H9 (cell line): ENCODE results near the gene STARD8. TPM values are rescaled to one million over a fixed set of nuclear protein-coding genes. Genes with fewer than 3 reads are reported as not detected.

Experiments used
- DNase-seq: peaks from one replicate; pipeline ENCODE4 v3.0.0-alpha.2; 2017
- H2AFZ ChIP-seq: one replicate; pipeline ENCODE4 v1.6.1; 2013; ENCODE audit warnings: mild to moderate bottlenecking, low read length, control low read depth, moderate library complexity
- H2AK5ac ChIP-seq: 2 replicates; pipeline ENCODE4 v1.6.1; 2013; ENCODE audit warnings: low read length, control low read depth, mixed read lengths; ENCODE audit not compliant: insufficient read length
- H2BK120ac ChIP-seq: one replicate; pipeline ENCODE4 v1.6.1; 2013; ENCODE audit warnings: low read depth, mild to moderate bottlenecking, low read length, control low read depth, inconsistent platforms; ENCODE audit not compliant: poor library complexity, severe bottlenecking
- H2BK12ac ChIP-seq: 2 replicates; pipeline ENCODE4 v1.6.1; 2013; ENCODE audit warnings: low read length, control low read depth, mixed read lengths, low read depth; ENCODE audit not compliant: insufficient read length
- H2BK15ac ChIP-seq: 2 replicates; pipeline ENCODE4 v1.6.1; 2013; ENCODE audit warnings: low read depth, low read length, control low read depth
- H2BK20ac ChIP-seq: one replicate; pipeline ENCODE4 v1.6.1; 2013; ENCODE audit warnings: low read depth, mild to moderate bottlenecking, low read length, control low read depth, inconsistent platforms; ENCODE audit not compliant: poor library complexity, severe bottlenecking
- H2BK5ac ChIP-seq: 2 replicates; pipeline ENCODE4 v1.6.1; 2013; ENCODE audit warnings: low read length, control low read depth, mixed read lengths; ENCODE audit not compliant: insufficient read length
- H3K14ac ChIP-seq: 2 replicates; pipeline ENCODE4 v1.6.1; 2013; ENCODE audit warnings: low read length, control low read depth; ENCODE audit not compliant: insufficient read depth
- H3K18ac ChIP-seq: 2 replicates; pipeline ENCODE4 v1.6.1; 2013; ENCODE audit warnings: low read depth, mild to moderate bottlenecking, mixed read lengths, low read length, control low read depth; ENCODE audit not compliant: insufficient read length
- H3K23ac ChIP-seq: 2 replicates; pipeline ENCODE4 v1.6.1; 2013; ENCODE audit warnings: low read length, control low read depth, mixed read lengths, low read depth; ENCODE audit not compliant: insufficient read length
- H3K23me2 ChIP-seq: 2 replicates; pipeline ENCODE4 v1.6.1; 2013; ENCODE audit warnings: low read depth, mild to moderate bottlenecking, mixed read lengths, low read length, control low read depth; ENCODE audit not compliant: insufficient read length, poor library complexity, severe bottlenecking
- H3K27ac ChIP-seq: 2 replicates; pipeline ENCODE4 v1.5.1; 2013; ENCODE audit warnings: low read length, control low read depth, mixed read lengths, low read depth; ENCODE audit not compliant: insufficient read length
- H3K27me3 ChIP-seq: 2 replicates; pipeline ENCODE4 v1.6.1; 2013; ENCODE audit warnings: low read length, control low read depth, inconsistent platforms; ENCODE audit not compliant: insufficient read depth
- H3K4ac ChIP-seq: 2 replicates; pipeline ENCODE4 v1.6.1; 2013; ENCODE audit warnings: low read depth, mild to moderate bottlenecking, control low read depth, inconsistent platforms, low read length, moderate library complexity
- H3K4me1 ChIP-seq: 2 replicates; pipeline ENCODE4 v1.6.1; 2013; ENCODE audit warnings: low read length, control low read depth, inconsistent platforms; ENCODE audit not compliant: insufficient read depth
- H3K4me2 ChIP-seq: 2 replicates; pipeline ENCODE4 v1.6.1; 2013; ENCODE audit warnings: low read length, control low read depth, mixed read lengths; ENCODE audit not compliant: insufficient read length, insufficient read depth
- H3K56ac ChIP-seq: 2 replicates; pipeline ENCODE4 v1.6.1; 2013; ENCODE audit warnings: low read depth, mild to moderate bottlenecking, mixed read lengths, low read length, control low read depth; ENCODE audit not compliant: insufficient read length
- H3K79me1 ChIP-seq: 2 replicates; pipeline ENCODE4 v1.6.1; 2013; ENCODE audit warnings: low read depth, mild to moderate bottlenecking, moderate library complexity, low read length, control low read depth, inconsistent platforms; ENCODE audit not compliant: insufficient read depth, poor library complexity, severe bottlenecking
- H3K79me2 ChIP-seq: 2 replicates; pipeline ENCODE4 v1.6.1; 2013; ENCODE audit warnings: low read length, control low read depth, inconsistent platforms; ENCODE audit not compliant: insufficient read depth
- H3K9ac ChIP-seq: 2 replicates; pipeline ENCODE4 v1.6.1; 2013; ENCODE audit warnings: low read length, control low read depth, mixed read lengths; ENCODE audit not compliant: insufficient read length; ENCODE audit errors: extremely low read depth
- H3K9me3 ChIP-seq: one replicate; pipeline ENCODE4 v1.6.1; 2013; ENCODE audit warnings: low read depth, low read length, inconsistent platforms; ENCODE audit not compliant: control insufficient read depth
- H3T11ph ChIP-seq: one replicate; pipeline ENCODE4 v1.6.1; 2013; ENCODE audit warnings: mild to moderate bottlenecking, low read length, control low read depth, inconsistent platforms
- H4K20me1 ChIP-seq: one replicate; pipeline ENCODE4 v1.6.1; 2013; ENCODE audit not compliant: control insufficient read depth, insufficient read length, insufficient read depth
- H4K5ac ChIP-seq: 2 replicates; pipeline ENCODE4 v1.6.1; 2013; ENCODE audit warnings: low read depth, mild to moderate bottlenecking, mixed read lengths, low read length, control low read depth; ENCODE audit not compliant: insufficient read length
- H4K8ac ChIP-seq: replicated peaks from 2 replicates; pipeline ENCODE4 v1.6.1; 2013; ENCODE audit warnings: low read length, control low read depth, mixed read lengths, low read depth; ENCODE audit not compliant: insufficient read length
- H4K91ac ChIP-seq: 2 replicates; pipeline ENCODE4 v1.6.1; 2013; ENCODE audit warnings: low read depth, mild to moderate bottlenecking, moderate library complexity, mixed read lengths, low read length, control low read depth; ENCODE audit not compliant: insufficient read length
- H3K27ac Mint-ChIP-seq, 3 experiments: 2 replicates in 2 of 3; 3 replicates in 1 of 3; pipeline ENCODE4 v1.8.0; 2020 to 2021; ENCODE audit warnings: mixed read lengths in 3 of 3, mild to moderate bottlenecking in 1 of 3, moderate library complexity in 1 of 3
- H3K27me3 Mint-ChIP-seq: 2 replicates; pipeline ENCODE4 v1.8.0; 2021; ENCODE audit warnings: low read depth, mild to moderate bottlenecking, moderate library complexity, mixed read lengths
- H3K36me3 Mint-ChIP-seq, 3 experiments: 2 replicates in 2 of 3; 3 replicates in 1 of 3; pipeline ENCODE4 v1.8.0; 2020 to 2021; ENCODE audit warnings: low read depth in 3 of 3, mixed read lengths in 3 of 3; ENCODE audit not compliant: insufficient read depth in 1 of 3
- H3K4me1 Mint-ChIP-seq, 2 experiments: 2 replicates each; pipeline ENCODE4 v1.8.0; 2020; ENCODE audit warnings: mixed read lengths in 2 of 2
- H3K4me3 Mint-ChIP-seq, 2 experiments: 2 replicates in 1 of 2; 3 replicates in 1 of 2; pipeline ENCODE4 v1.8.0; 2020 to 2021; ENCODE audit warnings: mild to moderate bottlenecking in 2 of 2, mixed read lengths in 2 of 2, moderate library complexity in 1 of 2
- H3K9me3 Mint-ChIP-seq, 2 experiments: 2 replicates in 1 of 2; 3 replicates in 1 of 2; pipeline ENCODE4 v1.8.0; 2020; ENCODE audit warnings: mild to moderate bottlenecking in 2 of 2, mixed read lengths in 2 of 2, moderate library complexity in 1 of 2
- WGBS: extraction: QIAGEN DNeasy Blood & Tissue Kit; methylation state at CpG from one replicate; pipeline ENCODE4 v1.1.7; 2013; ENCODE audit warnings: missing lambda C conversion rate, low lambda C conversion rate, mixed read lengths; ENCODE audit not compliant: insufficient read length; ENCODE audit errors: extremely low coverage; 5-methylcytosine and 5-hydroxymethylcytosine counted together
- total RNA-seq: library from RNA; stranded (reverse); gene quantifications from 2 replicates; pipeline ENCODE4 v1.2.1, GENCODE V29; 2021
- TF ChIP-seq, protein P1 (sequence below): fragments of 200-600 bp; sonication (generic); conservative IDR thresholded peaks from 3 replicates; pipeline ENCODE4 v1.8.0; 2021; ENCODE audit warnings: antibody characterized with exemption, mild to moderate bottlenecking

The STARD8 gene
- total RNA-seq, 1 experiment from 2014 or later: 0.52 TPM

DNA sequence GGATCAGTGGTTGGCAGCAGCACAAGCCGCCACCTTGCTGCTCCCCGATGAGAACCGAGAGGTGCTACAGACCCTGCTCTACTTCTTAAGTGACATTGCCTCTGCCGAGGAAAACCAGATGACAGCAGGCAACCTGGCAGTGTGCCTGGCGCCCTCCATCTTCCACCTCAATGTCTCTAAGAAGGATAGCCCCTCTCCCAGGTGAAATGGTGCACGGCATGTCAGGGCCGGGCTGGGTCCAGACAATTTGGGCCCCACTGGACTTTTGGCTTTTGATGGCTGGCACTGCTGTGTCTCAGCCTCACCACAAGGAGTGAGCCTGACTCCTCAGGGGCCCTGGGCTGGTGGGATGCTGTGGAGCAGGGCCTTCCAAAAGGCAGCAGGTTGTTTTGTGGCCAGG is 74.1 kb downstream of the STARD8 start:
- peaks cover 3% of the 10 kb centered on the region; the same call in 1 of the 2 replicates for H3K27me3 Mint-ChIP-seq
- H3K27ac Mint-ChIP-seq: no peak overlapping the region
- Histone ChIP-seq H3K79me2 (no peaks in the 10 kb centered on the region), H3K79me1 (no peaks in the 10 kb centered on the region), H3T11ph (no peak overlapping the region), H3K27ac (no peak overlapping the region), H3K4ac (no peak overlapping the region), H3K27me3 (no peaks in the 10 kb centered on the region), H4K91ac (no peak overlapping the region), H3K56ac (no peak overlapping the region), H2AFZ (no peak overlapping the region), H3K23me2 (no peaks in the 10 kb centered on the region), H3K18ac (no peak overlapping the region), H2AK5ac (no peak overlapping the region), H3K9ac (no peak overlapping the region), H2BK20ac (no peak overlapping the region), H4K5ac (no peak overlapping the region), H3K14ac (no peak overlapping the region), H2BK5ac (no peak overlapping the region), H4K8ac (no peak overlapping the region), H3K4me2 (no peak overlapping the region), H2BK12ac (no peak overlapping the region), H3K23ac (no peak overlapping the region), H2BK120ac (no peak overlapping the region), H4K20me1 (no peaks in the 10 kb centered on the region), H3K4me1 (no peaks in the 10 kb centered on the region), H2BK15ac (no peak overlapping the region), H3K9me3 (peaks cover 37% of the 10 kb centered on the region)
- peaks cover 57 to 67% of the 10 kb centered on the region in 2 experiments for H3K9me3 Mint-ChIP-seq
- DNase-seq: no peak
- H3K4me1 Mint-ChIP-seq: peaks cover 5 to 6% of the 10 kb centered on the region in 2 experiments; a peak in 1 of 4 replicates
- H3K4me3 Mint-ChIP-seq: no peak overlapping the region
- TF ChIP-seq, protein P1, sequence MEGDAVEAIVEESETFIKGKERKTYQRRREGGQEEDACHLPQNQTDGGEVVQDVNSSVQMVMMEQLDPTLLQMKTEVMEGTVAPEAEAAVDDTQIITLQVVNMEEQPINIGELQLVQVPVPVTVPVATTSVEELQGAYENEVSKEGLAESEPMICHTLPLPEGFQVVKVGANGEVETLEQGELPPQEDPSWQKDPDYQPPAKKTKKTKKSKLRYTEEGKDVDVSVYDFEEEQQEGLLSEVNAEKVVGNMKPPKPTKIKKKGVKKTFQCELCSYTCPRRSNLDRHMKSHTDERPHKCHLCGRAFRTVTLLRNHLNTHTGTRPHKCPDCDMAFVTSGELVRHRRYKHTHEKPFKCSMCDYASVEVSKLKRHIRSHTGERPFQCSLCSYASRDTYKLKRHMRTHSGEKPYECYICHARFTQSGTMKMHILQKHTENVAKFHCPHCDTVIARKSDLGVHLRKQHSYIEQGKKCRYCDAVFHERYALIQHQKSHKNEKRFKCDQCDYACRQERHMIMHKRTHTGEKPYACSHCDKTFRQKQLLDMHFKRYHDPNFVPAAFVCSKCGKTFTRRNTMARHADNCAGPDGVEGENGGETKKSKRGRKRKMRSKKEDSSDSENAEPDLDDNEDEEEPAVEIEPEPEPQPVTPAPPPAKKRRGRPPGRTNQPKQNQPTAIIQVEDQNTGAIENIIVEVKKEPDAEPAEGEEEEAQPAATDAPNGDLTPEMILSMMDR: no peak
- no CpG with 5 or more reads among the region's 7 CpGs for WGBS
- H3K36me3 Mint-ChIP-seq: peaks cover 9 to 17% (median 9%) of the 10 kb centered on the region in 3 experiments; a peak in 5 of 7 replicates
